ENCODE measurements around the gene CLDND1. TPM values are rescaled to one million over a fixed set of nuclear protein-coding genes. Genes with fewer than 3 reads are reported as not detected.

The CLDND1 gene
- total RNA-seq, 2 experiments from 2014 or later = 153 to 171 TPM

Other genes starting within 250 kb of the CLDND1 start
- gene OR5H2, start 240.4 kb downstream of the CLDND1 start, total RNA-seq = not detected
- gene OR5K4, start 169.0 kb downstream of the CLDND1 start, total RNA-seq = not detected
- not detected for gene OR5K3, start 132.2 kb downstream of the CLDND1 start, total RNA-seq
- not detected for gene OR5K1, start 59.7 kb downstream of the CLDND1 start, total RNA-seq
- not detected for gene OR5K2, start 25.2 kb downstream of the CLDND1 start, total RNA-seq
- 1 to 10 TPM; 1.1 to 1.3 TPM for gene GPR15, start 9.1 kb upstream of the CLDND1 start, total RNA-seq
- 10 to 100 TPM; 40.3 to 41.9 TPM for gene CPOX, start 70.7 kb upstream of the CLDND1 start, total RNA-seq
- gene ST3GAL6, start 240.4 kb upstream of the CLDND1 start, total RNA-seq = not detected

All from activated CD4-positive, alpha-beta T cell treated with anti-CD3 and anti-CD28 coated beads for 36 hours (primary cell).